HepG2 (cell line): ENCODE results near the gene TEDC1. TPM values are rescaled to one million over a fixed set of nuclear protein-coding genes. Genes with fewer than 3 reads are reported as not detected.

Experiments used
- ATAC-seq: fragments of 200-7000 bp; cut with Tn5 transposase; 3 replicates; pipeline ENCODE4 v1.9.1; 2020; ENCODE audit warnings: mild to moderate bottlenecking, moderate library complexity
- BruUV-seq: library from RNA; stranded (reverse); fragments of 400-500 nt; replicated peaks from 2 replicates; lab custom pipeline; 2021; lab: Mats Ljungman, UMichigan
- CTCF ChIA-PET: fragments of 300-600 bp; formaldehyde crosslinking; extraction: SDS; loops from one replicate; lab custom pipeline; 2021; ENCODE audit warnings: low total read pairs, inconsistent platforms, low intra/inter-chr PET ratio; lab: Yijun Ruan, JAX
- POLR2A ChIA-PET: fragments of 350-600 bp; sonication (Branson Sonifier 250); formaldehyde crosslinking; loops from one replicate; lab custom pipeline; 2020; ENCODE audit warnings: antibody characterized with exemption, inconsistent platforms; lab: Yijun Ruan, JAX
- DNase-seq: peaks from one replicate; pipeline ENCODE4 v3.0.0-alpha.2; 2015; ENCODE audit warnings: low spot score
- FAIRE-seq: peaks from 3 replicates; lab custom pipeline; 2011; peaks lifted over from hg19 to GRCh38; lab: Jason Lieb, UNC
- H2AFZ ChIP-seq: one replicate; pipeline ENCODE4 v1.6.1; 2011; ENCODE audit warnings: low read length, inconsistent platforms
- H3K27ac ChIP-seq: fragments of 300-600 bp; 3 replicates; pipeline ENCODE4 v1.8.0; 2011; ENCODE audit warnings: mixed run types, mild to moderate bottlenecking, mixed read lengths, low read length, inconsistent platforms; ENCODE audit not compliant: insufficient read depth; ENCODE audit errors: extremely low read length
- H3K27me3 ChIP-seq, 2 experiments: fragments of 200-600 bp in 1 of 2; 2 replicates in 1 of 2; 3 replicates in 1 of 2; pipeline versions ENCODE4 v1.6.0 to v1.8.0; 2011; ENCODE audit warnings: low read length in 2 of 2, mild to moderate bottlenecking in 2 of 2, moderate library complexity in 2 of 2, inconsistent platforms in 1 of 2; ENCODE audit not compliant: insufficient read depth in 2 of 2, control insufficient read depth in 1 of 2
- H3K36me3 ChIP-seq, 2 experiments: fragments of 200-600 bp in 1 of 2; replicated peaks in 1 of 2; 2 replicates in 1 of 2; 3 replicates in 1 of 2; pipeline versions ENCODE4 v1.5.1 to v1.8.0; 2011; ENCODE audit warnings: low read length in 2 of 2, inconsistent platforms in 1 of 2; ENCODE audit not compliant: insufficient read depth in 2 of 2, control insufficient read depth in 1 of 2
- H3K4me1 ChIP-seq: 2 replicates; pipeline ENCODE4 v1.5.1; 2012; ENCODE audit warnings: low read length, inconsistent platforms; ENCODE audit not compliant: insufficient read depth
- H3K4me2 ChIP-seq: 2 replicates; pipeline ENCODE4 v1.6.0; 2011; ENCODE audit warnings: low read depth, low read length, inconsistent platforms
- H3K4me3 ChIP-seq, 3 experiments: fragments of 200-600 bp in 1 of 3; sonication (generic), shearing (Covaris generic) in 1 of 3; replicated peaks in 1 of 3; 2 replicates each; pipeline ENCODE4 v1.5.1; 2011 to 2016; ENCODE audit warnings: low read length in 3 of 3, inconsistent platforms in 2 of 3, low read depth in 2 of 3, mild to moderate bottlenecking in 2 of 3, control low read depth in 1 of 3, mixed read lengths in 1 of 3; ENCODE audit not compliant: insufficient read depth in 1 of 3
- H3K79me2 ChIP-seq: one replicate; pipeline ENCODE4 v1.6.1; 2011; ENCODE audit warnings: low read length, inconsistent platforms; ENCODE audit not compliant: insufficient read depth
- H3K9ac ChIP-seq: 2 replicates; pipeline ENCODE4 v1.6.0; 2011; ENCODE audit warnings: mild to moderate bottlenecking, low read depth, low read length, inconsistent platforms; ENCODE audit not compliant: insufficient read depth
- H3K9me3 ChIP-seq: 2 replicates; pipeline ENCODE4 v1.5.1; 2012; ENCODE audit warnings: mild to moderate bottlenecking, low read length
- H4K20me1 ChIP-seq: 2 replicates; pipeline ENCODE4 v1.6.0; 2011; ENCODE audit warnings: inconsistent platforms, mild to moderate bottlenecking, low read length, moderate library complexity; ENCODE audit not compliant: insufficient read depth
- ESRRA ChIP-seq: sonication (generic); formaldehyde crosslinking; IDR thresholded peaks from 2 replicates; pipeline ENCODE4 v1.5.1; 2020; ENCODE audit warnings: mild to moderate bottlenecking, low read depth, missing genetic modification reagents
- FOSL1 ChIP-seq: sonication (generic); formaldehyde crosslinking; IDR thresholded peaks from 2 replicates; pipeline ENCODE4 v1.9.0; 2021; ENCODE audit warnings: missing genetic modification reagents, borderline replicate concordance
- GZF1 ChIP-seq: sonication (generic); formaldehyde crosslinking; IDR thresholded peaks from 2 replicates; pipeline ENCODE4 v1.5.1; 2020; ENCODE audit warnings: mild to moderate bottlenecking, missing genetic modification reagents
- KDM6A ChIP-seq: IDR thresholded peaks from 2 replicates; pipeline ENCODE4 v1.6.1; 2016; ENCODE audit warnings: low read depth
- MXD4 ChIP-seq: IDR thresholded peaks from 2 replicates; pipeline ENCODE4 v1.6.1; 2016; ENCODE audit warnings: mild to moderate bottlenecking, missing biosample characterization, missing genetic modification reagents
- NFE2L2 ChIP-seq: fragments of 150-350 bp; IDR thresholded peaks from 2 replicates; pipeline ENCODE4 v1.6.1; 2014; ENCODE audit warnings: low read length
- THAP9 ChIP-seq: sonication (generic); formaldehyde crosslinking; IDR thresholded peaks from 2 replicates; pipeline ENCODE4; 2020; ENCODE audit warnings: missing genetic modification reagents, mild to moderate bottlenecking, borderline replicate concordance
- YEATS2 ChIP-seq: sonication (generic); formaldehyde crosslinking; IDR thresholded peaks from 2 replicates; pipeline ENCODE4 v1.4.0; 2020; ENCODE audit warnings: missing genetic modification reagents, borderline replicate concordance
- WGBS: methylation state at CpG from one replicate; pipeline ENCODE4 v1.1.6; 2017; ENCODE audit warnings: low lambda C conversion rate; 5-methylcytosine and 5-hydroxymethylcytosine counted together
- in situ Hi-C: cut with HindIII; loops from 2 replicates; pipeline ENCODE4 v1.10.0; 2017; ENCODE audit warnings: low pct_unique_long_range_greater_than_20kb; ENCODE audit not compliant: extremely low pct_ligation_motif_present
- intact Hi-C: fragments of 100-400 bp; cut with micrococcal nuclease; formaldehyde crosslinking; loops from one replicate; pipeline ENCODE4 v1.10.0; 2022; ENCODE audit not compliant: unreplicated experiment
- polyA plus RNA-seq, 8 experiments: library from polyadenylated mRNA; depleted of rRNA in 3 of 8; stranded (reverse) in 7 of 8; unstranded in 1 of 8; fragments of >200 nt; fragmentation: Illumina TruSeq in 4 of 8; extraction: Trizol in 4 of 8; gene quantifications; 2 replicates each; pipeline versions ENCODE4 v1.2.1 to v1.2.3, GENCODE V29; 2011 to 2016; ENCODE audit warnings: low read depth in 4 of 8, missing spikeins in 1 of 8, mixed read lengths in 1 of 8; ENCODE audit not compliant: insufficient read depth in 1 of 8
- total RNA-seq, 5 experiments: library from RNA; depleted of rRNA; stranded (reverse); fragments of >200 nt; fragmentation: Illumina TruSeq; extraction: Trizol; gene quantifications; 2 replicates each; pipeline ENCODE4 v1.2.3, GENCODE V29; 2016; ENCODE audit warnings: low read depth in 1 of 5

The TEDC1 gene
- total and polyA plus RNA-seq, 2 of the 13 experiments (the other 11 are each of a cell fraction or from before 2014, with no cell fraction given) = 5.7 to 27.4 TPM

- peaks cover 17 to 85% of the 10 kb centered on the region in 2 experiments for H3K27me3 ChIP-seq
- ChIA-PET POLR2A (no interaction called here), CTCF (no interaction called here)
- no peaks in the 10 kb centered on the region for H3K79me2 ChIP-seq
- in situ Hi-C loops (no loop called here), intact Hi-C loops (no loop called here)
- no peak for DNase-seq
- no TSS peak for BruUV-seq
- peaks cover 5% of the 10 kb centered on the region; the same call in 1 of the 2 replicates for H4K20me1 ChIP-seq
- no peak for ATAC-seq
- WGBS = 26% methylated on average over 18 of the region's 34 CpGs
- peaks cover 18% of the 10 kb centered on the region for H3K4me1 ChIP-seq
- H3K4me2 ChIP-seq = no peak overlapping the region
- no peak overlapping the region for H2AFZ ChIP-seq
- H3K9ac ChIP-seq = no peak overlapping the region
- no peaks in the 10 kb centered on the region for H3K36me3 ChIP-seq
- no peak overlapping the region for H3K4me3 ChIP-seq
- H3K27ac ChIP-seq = no peak overlapping the region
- TF ChIP-seq MXD4 (no peak), THAP9 (CRISPR knock-in tag) (no peak), FOSL1 (CRISPR knock-in tag) (no peak), KDM6A (CRISPR knock-in tag) (no peak), YEATS2 (CRISPR knock-in tag) (no peak), NFE2L2 (no peak), GZF1 (CRISPR knock-in tag) (no peak), ESRRA (CRISPR knock-in tag) (no peak)
- TF ChIP-seq, all 625 proteins: peak for 0
- H3K9me3 ChIP-seq = no peaks in the 10 kb centered on the region
- no peak for FAIRE-seq
Measured at GRCh38 chr14:105536691-105537579, 45.9 kb downstream of the TEDC1 start.
